ENCODE results near the gene YIPF7.

DNA sequence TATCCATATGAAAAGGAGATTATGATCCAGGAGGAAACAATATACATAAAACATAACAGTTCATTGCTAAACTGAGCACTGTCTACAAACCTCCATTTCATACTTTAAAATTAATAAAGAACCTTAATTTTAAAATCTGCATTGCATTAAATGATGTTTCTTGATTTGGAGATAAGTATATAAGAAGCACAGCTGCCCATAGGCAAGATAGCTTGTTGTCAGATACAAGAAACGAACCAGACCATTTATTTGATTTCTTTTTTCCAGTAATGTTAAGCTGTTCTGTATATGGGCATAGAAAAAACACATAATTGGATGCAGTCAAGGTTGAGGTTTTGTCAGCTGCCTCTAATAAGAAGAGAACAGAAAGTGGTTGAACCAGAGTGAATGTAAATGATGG is 33.2 kb upstream of the YIPF7 start:
- TF ChIP-seq, protein P1, sequence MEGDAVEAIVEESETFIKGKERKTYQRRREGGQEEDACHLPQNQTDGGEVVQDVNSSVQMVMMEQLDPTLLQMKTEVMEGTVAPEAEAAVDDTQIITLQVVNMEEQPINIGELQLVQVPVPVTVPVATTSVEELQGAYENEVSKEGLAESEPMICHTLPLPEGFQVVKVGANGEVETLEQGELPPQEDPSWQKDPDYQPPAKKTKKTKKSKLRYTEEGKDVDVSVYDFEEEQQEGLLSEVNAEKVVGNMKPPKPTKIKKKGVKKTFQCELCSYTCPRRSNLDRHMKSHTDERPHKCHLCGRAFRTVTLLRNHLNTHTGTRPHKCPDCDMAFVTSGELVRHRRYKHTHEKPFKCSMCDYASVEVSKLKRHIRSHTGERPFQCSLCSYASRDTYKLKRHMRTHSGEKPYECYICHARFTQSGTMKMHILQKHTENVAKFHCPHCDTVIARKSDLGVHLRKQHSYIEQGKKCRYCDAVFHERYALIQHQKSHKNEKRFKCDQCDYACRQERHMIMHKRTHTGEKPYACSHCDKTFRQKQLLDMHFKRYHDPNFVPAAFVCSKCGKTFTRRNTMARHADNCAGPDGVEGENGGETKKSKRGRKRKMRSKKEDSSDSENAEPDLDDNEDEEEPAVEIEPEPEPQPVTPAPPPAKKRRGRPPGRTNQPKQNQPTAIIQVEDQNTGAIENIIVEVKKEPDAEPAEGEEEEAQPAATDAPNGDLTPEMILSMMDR (IDR thresholded peaks at IDR 0.05) = no peak
- TF ChIP-seq, protein P2, sequence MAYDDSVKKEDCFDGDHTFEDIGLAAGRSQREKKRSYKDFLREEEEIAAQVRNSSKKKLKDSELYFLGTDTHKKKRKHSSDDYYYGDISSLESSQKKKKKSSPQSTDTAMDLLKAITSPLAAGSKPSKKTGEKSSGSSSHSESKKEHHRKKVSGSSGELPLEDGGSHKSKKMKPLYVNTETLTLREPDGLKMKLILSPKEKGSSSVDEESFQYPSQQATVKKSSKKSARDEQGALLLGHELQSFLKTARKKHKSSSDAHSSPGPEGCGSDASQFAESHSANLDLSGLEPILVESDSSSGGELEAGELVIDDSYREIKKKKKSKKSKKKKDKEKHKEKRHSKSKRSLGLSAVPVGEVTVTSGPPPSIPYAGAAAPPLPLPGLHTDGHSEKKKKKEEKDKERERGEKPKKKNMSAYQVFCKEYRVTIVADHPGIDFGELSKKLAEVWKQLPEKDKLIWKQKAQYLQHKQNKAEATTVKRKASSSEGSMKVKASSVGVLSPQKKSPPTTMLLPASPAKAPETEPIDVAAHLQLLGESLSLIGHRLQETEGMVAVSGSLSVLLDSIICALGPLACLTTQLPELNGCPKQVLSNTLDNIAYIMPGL (CRISPR knock-in tag; IDR thresholded peaks at IDR 0.05; ENCODE audit: borderline replicate concordance) = no peak
- TF ChIP-seq MAZ (IDR thresholded peaks at IDR 0.05; ENCODE audit: borderline replicate concordance, low read depth, low read length) (no peak), FOXS1 (CRISPR knock-in tag; IDR thresholded peaks at IDR 0.05) (no peak), POLR2A (IDR thresholded peaks at IDR 0.05; ENCODE audit: low read length) (no peak), EP300 (IDR thresholded peaks at IDR 0.05) (no peak), ESRRA (IDR thresholded peaks at IDR 0.05; ENCODE audit: borderline replicate concordance, low read length) (no peak)
- TF ChIP-seq, protein P3, sequence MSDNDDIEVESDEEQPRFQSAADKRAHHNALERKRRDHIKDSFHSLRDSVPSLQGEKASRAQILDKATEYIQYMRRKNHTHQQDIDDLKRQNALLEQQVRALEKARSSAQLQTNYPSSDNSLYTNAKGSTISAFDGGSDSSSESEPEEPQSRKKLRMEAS (IDR thresholded peaks at IDR 0.05) = no peak
